ENCODE measurements around the gene RIF1.

Gene RIF1

DNA sequence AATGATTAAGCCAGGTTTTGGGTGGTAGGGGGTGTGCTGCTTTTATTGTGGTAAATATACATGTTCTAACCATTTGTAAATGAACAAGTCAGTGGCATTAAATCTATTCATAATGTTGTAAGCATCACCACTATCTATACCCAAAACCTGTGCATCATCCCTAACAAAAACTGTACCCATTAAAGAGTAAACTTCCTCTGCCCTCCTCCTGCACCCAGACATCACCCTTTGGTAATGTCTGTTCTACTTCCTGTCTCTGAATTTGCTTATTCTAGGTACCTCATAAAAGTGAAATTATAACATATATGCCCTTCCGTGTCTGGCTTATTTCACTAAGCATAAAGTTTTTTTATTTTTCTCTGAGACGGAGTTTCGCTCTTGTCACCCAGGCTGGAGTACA, 14.1 kb downstream of the RIF1 start:
- no peak for DNase-seq

DNA sequence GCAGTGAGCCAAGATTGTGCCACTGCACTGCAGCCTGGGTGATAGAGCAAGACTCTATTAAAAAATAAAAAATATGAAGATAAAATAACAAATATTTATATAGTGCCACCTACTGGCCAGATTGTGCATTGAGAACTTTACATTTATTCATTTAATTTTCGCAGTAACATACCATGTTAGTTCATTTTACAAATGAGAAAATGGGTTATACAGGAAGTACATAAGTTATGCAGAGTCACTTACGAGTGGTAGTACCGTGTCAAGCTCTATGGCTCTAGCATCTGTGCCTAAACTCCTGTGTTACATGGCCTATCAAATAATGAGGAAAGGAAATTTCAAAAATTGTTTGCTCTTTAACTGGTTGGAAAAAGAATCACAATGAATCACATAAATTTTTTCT, 27.9 kb downstream of the RIF1 start:
- no peak for DNase-seq

DNA sequence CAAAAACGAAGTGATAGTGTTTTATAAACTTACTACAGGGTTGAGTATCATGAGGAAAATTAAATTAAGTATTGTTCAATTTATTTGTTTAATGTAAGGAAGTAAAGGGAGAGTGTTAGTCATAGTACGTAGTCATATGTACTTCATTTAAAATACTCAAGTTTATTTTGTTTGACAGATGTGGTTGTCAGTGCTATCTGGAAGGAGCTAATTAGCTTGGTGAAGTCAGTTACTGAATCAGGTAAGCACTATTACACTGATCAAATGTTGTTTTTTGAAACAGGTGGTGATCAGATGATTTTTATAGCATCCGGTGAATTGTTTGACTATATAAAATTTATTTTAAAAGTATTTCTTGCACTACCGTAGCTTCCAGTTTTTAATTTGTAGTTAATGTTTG, 28.8 kb downstream of the RIF1 start:
- DNase-seq, result no peak

DNA sequence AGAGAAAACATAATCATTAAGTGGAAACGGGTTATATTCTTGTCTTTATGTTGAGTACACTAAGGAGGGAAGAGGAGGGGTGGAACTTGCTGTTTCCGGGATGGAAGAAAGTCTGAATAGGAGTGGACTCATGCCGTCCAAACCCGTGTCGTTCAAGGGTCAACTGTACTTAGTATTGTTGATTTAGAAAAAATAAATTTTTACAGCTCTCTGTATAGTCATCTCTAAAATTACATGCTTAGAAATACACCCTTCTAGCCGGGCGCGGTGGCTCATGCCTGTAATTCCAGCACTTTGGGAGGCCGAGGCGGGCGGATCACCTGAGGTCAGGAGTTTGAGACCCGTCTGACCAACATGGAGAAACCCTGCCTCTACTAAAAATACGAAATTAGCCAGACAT, 29.4 kb downstream of the RIF1 start:
- DNase-seq, result no peak

DNA sequence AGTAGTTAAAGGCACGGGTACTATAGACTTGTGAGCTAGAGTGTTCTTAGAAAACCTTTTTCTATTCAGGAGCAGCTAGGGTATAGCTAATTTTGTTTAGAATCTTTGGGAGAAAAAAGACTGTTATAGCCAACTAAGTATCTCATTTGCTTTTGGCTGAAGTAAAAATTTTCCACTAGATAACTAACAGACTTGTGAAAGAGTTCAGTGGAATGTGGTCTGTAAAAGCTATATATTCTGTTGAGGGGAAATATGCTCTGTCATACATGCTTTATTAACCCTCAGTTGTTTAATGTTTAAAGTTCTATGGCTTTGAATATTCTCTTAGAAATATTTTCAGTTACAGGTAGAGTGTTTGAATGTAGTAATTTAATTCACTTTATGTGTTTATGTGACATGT, 49.7 kb downstream of the RIF1 start:
- DNase-seq, result no peak

DNA sequence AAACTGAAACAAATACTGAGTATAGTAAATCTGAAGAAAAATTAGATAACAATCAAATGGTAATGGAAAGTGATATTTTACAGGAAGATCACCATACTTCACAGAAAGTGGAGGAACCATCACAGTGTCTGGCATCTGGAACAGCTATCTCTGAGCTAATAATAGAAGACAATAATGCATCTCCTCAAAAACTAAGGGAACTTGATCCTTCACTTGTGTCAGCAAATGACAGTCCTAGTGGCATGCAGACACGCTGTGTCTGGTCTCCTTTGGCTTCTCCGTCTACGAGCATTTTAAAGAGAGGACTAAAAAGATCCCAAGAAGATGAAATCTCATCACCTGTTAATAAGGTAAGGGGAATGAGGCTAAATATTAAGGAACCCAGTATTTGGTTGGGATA, 56.1 kb downstream of the RIF1 start:
- DNase-seq, result no peak

DNA sequence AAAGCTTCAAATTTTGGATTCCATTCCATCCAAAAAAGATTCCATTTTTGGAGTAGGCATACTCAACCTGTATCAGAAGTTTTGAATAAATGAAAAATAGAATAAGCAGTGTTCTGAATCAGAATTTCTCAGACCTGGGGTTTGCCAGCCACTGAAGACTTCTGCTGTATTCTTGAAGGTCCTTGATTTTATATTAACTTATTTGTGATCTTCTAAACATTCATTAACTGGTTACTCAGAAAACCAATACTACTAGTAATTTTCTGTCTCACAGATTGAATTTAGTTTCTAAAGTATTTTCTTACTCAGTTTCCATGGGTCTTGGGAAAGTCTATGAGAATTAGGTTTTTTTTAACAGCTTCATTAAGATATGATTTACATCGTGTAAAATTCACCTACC, 60.9 kb downstream of the RIF1 start:
- no peak for DNase-seq

DNA sequence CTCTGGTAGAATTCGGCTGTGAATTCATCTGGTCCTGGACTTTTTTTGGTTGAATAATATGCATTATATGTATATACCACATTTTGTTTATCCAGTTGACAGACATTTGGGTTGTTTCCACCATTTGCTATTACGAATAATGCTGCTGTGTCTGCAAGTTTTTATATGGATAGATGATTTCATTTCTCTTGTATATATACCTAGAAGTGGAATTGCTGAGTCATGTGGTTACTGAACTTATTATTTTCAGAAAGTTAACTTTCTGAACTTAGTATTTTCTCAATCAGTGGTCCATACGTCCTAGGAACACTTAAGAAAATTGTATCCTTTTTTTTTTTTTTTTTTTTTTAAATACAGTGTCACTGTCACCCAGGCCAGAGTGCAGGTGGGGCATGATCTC, 63.3 kb downstream of the RIF1 start:
- DNase-seq, result no peak

DNA sequence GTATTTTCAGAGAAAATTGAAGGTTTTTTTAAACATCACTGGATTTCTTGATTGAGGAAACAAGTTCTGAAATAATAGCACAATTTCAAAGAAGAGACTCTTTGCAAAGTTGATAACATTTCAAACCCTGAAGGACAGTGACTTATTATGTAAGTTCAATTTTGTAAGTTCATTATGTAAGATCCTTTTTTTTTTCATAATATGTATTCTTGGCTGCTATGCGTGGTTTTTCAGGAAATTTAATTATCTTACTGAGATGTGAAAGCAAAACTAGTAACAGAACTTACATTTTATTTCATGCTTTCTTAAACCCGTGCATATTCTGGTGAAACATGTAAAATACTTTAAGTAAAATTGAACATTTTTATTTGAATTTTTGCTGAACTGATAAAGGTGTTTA, 65.4 kb downstream of the RIF1 start:
- no peak for DNase-seq

DNA sequence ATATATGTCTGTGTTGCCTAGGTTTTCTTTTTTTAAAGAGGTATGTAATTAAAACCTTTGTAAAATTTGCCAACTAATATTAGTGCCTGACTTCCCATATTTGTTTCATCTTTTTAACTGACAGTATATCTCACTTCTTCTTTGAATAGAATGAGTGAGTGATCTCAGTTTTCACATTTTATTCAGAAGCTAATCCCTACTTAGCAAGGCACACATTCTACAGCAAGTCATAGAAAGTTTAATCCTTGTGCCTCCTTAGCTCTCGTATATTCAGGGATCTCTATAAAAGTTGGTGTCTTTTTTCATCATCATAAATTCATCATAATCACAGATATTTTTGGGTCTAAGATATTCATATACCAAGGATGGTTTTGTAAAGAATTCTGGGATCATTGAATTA, 66.6 kb downstream of the RIF1 start:
- DNase-seq, result no peak

DNA sequence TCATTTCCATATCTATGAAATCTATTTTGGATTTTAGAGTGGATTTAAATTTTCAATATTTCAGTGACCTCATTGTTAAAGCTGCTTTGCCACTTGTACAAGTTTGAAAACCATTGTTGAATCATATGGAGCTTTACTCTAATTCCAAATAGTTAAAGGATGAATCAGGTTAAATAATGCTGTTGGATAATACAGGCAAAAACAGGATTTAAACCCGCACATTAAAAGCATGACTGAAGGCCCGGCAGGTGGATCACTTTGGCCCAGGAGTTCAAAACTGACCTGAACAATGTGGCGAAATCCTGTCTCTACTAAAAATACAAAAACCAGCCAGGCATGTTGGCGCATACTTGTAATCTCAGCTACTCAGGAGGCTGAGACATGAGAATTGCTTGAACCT, 68.3 kb downstream of the RIF1 start:
- DNase-seq, result no peak

DNA sequence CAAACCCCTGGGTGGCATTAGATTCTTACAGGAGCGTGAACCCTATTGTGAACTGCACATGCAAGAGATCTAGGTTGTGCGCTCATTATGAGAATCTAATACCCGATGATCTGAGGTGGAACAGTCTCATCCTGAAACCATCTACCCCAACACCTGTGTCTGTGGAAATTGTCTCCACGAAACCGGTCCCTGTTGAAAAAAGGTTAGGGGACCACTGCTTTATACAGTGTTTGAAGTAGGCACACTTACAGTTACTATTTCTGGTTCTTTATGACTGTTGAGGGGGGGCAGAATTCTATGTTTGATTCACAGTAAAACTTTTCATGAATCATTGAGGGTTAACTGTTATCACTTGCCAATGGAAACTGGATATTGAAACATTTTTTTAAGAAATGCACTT, 72.0 kb downstream of the RIF1 start:
- DNase-seq, result no peak

DNA sequence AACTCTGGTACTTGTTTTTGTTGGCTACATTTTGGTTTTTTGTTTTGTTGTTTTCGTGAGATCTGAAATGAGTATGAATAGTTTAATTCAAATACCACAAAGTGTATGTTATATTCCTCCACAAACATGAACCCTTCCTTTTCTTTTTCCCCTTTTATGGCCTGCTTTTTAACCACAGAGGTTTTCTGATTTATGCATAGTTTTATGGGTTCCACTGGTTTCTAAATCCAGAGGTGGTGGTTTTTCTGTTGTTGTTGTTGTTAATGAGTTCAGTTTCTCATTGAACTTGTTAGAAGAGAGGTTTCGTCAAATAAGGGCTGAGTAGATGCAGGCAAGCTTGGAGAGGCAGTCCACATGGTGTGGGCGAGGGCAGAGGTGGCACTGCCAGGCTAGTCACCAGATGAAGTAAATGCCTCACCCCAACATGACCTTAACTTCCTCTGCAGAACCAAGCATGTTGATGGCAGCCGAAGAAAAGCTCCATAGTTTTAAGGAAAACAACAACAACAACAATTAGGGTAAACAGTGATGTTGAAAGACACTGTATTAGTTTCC, 72.5 kb downstream of the RIF1 start:
- no peak for DNase-seq

DNA sequence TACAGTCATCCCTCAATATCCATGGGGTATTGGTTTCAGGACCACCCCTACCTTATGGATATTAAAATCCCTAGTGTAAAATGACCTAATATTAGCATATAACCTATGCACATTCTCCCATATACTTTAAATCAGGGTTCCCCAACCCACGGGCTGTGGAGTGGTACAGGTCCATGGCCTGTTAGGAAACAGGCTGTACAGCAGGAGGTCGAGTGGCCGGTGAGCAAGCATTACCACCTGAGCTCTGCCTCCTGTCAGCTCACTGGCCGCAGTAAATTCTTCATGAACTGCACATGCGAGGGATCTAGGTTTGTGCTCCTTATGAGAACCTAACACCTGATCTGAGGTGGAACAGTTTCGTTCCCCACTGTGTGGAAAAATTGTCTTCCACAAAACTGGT, 73.8 kb downstream of the RIF1 start:
- no peak for DNase-seq

DNA sequence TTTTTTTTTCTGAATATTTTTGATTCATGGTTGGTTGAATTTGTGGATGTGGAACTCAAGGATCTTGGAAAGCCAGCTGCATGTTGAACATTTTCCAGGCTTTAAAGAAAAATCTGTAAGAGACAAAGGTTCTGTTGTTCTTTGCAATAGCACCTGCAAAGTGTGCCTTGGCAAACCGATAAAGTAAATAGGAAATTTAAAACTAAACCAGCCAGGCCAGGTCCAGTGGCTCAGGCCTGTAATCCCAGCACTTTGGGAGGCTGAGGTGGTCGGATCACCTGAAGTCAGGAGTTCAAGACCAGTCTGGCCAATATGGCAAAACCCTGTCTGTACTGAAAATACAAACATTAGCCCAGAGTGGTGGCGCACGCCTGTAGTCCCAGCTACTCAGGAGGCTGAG, 74.4 kb downstream of the RIF1 start:
- DNase-seq, result no peak

DNA sequence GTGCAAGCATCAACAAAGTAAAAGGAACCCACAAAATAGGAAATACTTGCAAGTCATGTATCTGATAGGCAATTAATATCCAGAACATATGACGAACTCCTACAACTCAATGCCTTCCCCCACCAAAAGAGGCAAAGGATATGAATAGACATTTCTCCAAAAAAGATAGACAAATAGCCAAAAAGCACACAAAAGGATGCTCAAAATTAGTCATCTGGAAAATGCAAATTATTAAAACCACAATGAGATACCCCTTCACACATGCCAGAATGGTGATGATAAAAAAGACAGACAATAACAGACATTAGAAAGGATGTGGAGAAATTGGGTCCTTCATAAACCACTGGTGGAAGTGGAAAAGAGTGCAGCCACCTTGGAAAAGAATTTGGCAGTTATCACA, 76.4 kb downstream of the RIF1 start:
- no peak for DNase-seq

DNA sequence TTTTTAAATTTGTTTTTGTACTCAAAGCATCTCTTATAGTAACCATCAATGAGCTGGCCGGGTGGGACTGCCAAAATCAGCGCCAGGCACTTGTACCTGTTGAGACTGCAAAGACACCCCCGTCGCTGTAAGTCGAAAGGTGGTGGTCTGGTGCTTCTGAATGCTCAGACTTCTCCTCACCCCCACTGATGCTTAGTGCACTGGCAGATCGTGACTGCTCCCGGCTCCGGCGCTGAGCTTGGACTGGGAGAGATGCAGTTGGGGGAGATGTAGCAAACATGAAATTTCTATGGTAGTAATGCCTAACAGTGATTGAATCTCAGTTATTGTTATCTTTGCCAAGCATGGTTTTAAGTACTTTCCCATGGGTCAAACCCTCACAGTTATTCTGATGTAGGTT, 80.6 kb downstream of the RIF1 start:
- DNase-seq, result no peak

DNA sequence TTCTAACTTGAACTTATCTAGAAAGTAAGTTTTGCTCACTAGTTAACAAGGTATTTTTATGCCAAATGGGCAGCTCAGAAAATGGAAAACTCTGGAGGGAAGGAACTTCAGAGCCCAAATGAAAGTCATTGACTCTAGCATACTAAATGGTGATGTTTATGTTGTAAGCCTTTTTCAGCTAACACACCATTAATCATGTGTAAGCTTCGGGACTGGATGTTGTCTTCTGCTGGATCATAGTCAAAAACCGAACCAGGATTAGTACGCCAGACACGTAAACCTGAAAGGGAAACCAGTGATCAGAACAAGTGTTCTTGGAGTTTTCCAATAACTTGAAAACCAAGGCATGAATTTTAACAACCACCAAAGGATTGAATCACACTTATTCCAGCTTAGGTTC, 81.8 kb downstream of the RIF1 start:
- DNase-seq, result no peak

DNA sequence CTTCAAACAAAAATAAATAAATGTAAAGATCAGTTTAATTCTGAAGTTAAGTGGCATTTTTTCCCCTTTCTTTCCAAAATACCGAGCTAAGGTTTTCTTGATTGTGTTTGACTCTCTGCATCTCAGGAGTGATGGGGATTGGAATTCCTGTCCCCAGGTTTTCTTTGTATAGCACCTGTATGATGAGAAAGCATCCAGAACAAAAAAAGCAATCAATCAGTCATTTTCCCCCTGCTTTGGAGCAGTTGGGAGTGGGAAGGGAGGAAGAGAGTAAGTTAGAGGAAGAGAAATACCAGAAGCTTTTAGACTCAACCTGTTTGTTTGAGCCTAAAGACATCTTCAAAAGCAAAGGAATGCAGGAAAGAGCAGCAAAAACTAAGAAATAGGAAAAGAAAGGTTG, 88.5 kb downstream of the RIF1 start:
- no peak for DNase-seq

DNA sequence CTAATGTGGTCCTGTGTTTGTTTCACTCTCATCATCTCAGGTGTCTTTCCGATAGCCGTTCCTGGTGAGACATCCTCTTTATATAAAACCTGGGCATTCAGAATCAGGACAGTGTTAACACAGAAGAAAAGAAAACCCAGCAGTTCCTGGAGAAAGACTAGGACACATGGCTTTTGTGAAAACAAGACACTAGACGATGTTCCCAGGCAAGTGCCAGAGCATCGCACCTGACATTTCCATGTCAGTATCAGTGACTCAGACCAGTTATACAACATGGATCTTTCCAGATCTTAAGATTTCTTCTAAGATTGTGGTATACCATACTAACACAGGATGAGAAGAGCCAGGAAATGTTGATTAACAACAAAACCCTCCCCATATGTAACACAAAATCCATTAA, 96.5 kb downstream of the RIF1 start:
- no peak for DNase-seq

DNA sequence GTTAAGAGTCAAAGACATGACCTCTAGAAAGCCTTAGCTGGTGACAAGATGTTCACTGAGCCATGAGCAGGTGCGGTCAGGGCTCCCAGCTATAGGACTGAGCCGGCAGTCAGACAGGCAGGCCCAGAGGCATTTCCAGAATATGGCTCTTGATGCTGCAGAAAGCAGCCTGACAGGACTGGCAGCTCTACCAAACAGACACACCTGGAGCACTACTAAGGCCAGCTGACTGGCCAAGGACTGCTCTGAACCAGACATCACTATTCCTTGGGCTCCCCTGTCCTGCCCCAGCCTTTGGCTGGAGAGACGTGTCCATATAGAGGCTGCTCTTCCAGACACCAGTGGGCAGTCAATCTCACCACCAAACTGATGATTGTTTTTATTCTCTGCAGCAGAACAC, 98.8 kb downstream of the RIF1 start:
- no peak for DNase-seq

DNA sequence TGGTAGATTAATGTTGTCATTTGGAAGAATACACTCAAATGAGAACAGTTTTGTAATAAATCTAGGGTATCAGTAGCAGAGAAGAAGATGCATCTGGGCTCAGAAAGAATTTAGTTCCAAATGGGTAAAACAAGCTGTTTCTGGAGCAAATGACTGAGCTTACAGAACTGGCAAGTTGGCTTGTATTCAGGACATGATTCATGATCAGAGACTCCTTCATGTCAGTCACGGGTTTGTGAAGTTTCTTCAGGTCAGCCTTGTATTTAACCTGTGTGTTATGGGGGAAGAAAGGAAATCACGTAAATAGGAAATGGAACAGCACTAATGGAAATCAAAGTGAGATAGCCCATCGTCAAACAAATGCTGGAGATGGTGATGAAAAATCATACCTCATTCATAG, 109.1 kb downstream of the RIF1 start:
- no peak for DNase-seq

DNA sequence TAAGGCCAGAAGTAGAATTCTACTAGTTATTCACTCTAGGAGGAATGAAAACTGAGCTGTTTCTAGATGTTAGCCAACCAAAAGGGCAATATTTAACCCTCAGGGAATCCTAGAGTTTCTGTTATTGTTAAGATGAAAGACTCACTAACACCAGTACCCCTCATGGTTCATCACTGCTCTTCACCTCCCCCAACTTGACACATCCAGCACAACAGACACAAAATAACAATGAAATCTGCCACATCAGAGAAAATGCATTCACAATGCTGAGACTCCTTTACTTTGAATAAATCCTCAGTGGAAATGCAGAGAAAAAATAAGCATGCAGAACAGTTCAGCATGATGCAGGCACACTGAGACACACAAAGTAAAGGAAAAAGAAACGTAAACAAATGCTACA, 111.3 kb downstream of the RIF1 start:
- no peak for DNase-seq

DNA sequence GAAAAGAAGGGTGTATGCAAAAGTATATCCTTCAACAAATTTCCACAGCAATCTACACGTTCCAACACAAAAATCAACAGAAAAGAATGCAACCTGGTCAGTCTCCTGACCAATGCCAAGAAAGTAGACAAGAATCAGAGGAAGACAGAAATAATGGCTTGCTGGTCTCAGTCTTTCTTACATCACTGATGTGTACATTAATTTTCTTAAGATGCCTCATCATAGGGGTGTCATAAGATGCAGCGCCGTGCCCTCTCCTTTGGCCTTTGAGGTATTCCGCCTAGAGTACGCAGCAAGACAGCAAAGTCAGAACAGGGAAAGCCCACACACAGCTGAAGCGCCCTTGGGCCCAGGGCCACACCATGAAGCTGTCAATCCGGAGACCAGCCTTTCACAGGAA, 112.9 kb downstream of the RIF1 start:
- no peak for DNase-seq

DNA sequence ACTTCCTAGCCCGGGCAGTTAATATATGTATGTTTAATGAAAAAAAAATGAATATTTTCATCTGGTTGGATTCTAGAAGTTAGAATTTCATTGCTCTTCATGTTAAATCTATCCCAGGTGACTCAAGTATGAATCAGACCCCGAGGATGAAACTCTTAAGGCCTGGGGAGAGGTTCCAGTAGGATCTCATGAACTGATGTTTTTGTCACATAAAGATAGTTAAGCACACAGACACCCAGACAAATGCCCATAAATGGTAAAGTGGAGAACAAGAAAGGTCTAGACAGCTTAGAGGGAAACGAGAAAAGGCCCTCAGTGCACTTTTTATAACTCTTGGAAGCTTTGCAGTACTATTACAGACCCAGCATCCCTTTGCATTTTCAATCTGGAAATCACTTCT, 114.1 kb downstream of the RIF1 start:
- DNase-seq, result no peak

DNA sequence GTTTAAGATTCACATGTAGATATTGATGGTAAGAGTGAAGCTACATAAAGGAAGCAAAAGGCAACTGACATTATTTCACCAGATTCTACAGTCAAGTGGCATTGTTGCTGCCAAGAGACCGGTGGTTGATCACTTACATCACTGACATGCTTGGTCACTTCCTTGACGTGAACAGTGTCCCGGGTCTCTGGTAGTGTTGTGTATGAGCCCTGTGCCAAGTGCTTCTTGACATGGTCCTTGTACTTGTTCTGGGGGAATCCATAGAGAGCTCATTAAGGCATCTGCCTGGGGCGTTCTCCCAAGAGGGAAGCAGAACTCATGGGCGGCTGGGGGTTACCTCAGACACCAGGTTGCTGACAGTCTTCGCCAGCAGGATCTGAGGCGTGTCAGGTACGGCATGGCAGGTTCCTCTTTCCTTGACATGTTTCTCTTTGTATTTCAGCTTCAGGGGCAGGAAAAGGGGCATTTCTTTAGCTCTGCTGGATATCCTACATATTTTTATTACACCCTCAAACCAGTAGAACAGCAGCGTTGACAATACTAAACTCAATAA, 116.2 kb downstream of the RIF1 start:
- no peak for DNase-seq
